Cardiac muscle cell (in vitro differentiated cells and primary cell): ENCODE data around the gene MT1B. TPM values are rescaled to one million over a fixed set of nuclear protein-coding genes. Genes with fewer than 3 reads are reported as not detected.

ENCODE experiments used
- DNase-seq, 2 donors: peaks; one replicate each; pipeline versions ENCODE4 v3.0.0 to v3.0.0-alpha.2; 2010 to 2017; ENCODE audit warnings: low read depth in 1 of 2, low spot score in 1 of 2
- H3K27ac ChIP-seq: fragments of 200-600 bp; sonication (generic); 2 replicates; pipeline ENCODE4 v1.5.1; 2016
- H3K27me3 ChIP-seq: fragments of 200-600 bp; sonication (generic); 2 replicates; pipeline ENCODE4 v1.6.0; 2016; ENCODE audit warnings: control low read depth
- H3K36me3 ChIP-seq: fragments of 200-600 bp; sonication (generic); 2 replicates; pipeline ENCODE4 v1.5.1; 2016; ENCODE audit warnings: control low read depth
- H3K4me1 ChIP-seq: fragments of 200-600 bp; sonication (generic); 2 replicates; pipeline ENCODE4 v1.8.1; 2017; ENCODE audit warnings: low read depth, mild to moderate bottlenecking, mixed run types
- H3K4me3 ChIP-seq: fragments of 200-600 bp; sonication (generic); 2 replicates; pipeline ENCODE4 v1.5.1; 2016; ENCODE audit warnings: mild to moderate bottlenecking
- H3K9me3 ChIP-seq: fragments of 200-600 bp; sonication (generic); 2 replicates; pipeline ENCODE4 v1.5.1; 2017; ENCODE audit warnings: low read depth, mild to moderate bottlenecking, control low read depth
- CTCF ChIP-seq: IDR thresholded peaks from 2 replicates; pipeline ENCODE4 v1.5.1; 2012; ENCODE audit warnings: low read depth, mild to moderate bottlenecking, low read length
- polyA plus RNA-seq: library from polyadenylated mRNA; unstranded; fragments of >200 nt; fragmentation: Nextera tagmentation; extraction: Ambion mirVana; gene quantifications from 2 replicates; pipeline ENCODE4 v1.2.1, GENCODE V29; 2016
- total RNA-seq: library from RNA; depleted of rRNA; stranded (reverse); fragments of >200 nt; gene quantifications from 2 replicates; pipeline ENCODE4 v1.2.3, GENCODE V29; 2016

Gene MT1B
- total and polyA plus RNA-seq, 2 experiments from 2014 or later, result not detected

GRCh38 chr16:56631832-56632155 lies 19.9 kb upstream of the MT1B start:
- no peak for TF ChIP-seq CTCF
- no peaks in the 10 kb centered on the region for H3K36me3 ChIP-seq
- peak overlapping the region; percentile 20 for H3K4me3 ChIP-seq
- peaks cover 100% of the 10 kb centered on the region for H3K27me3 ChIP-seq
- DNase-seq, result peak in 1 of 2 donors; percentile 31
- no peaks in the 10 kb centered on the region for H3K4me1 ChIP-seq
- no peak overlapping the region for H3K27ac ChIP-seq
- H3K9me3 ChIP-seq, result no peaks in the 10 kb centered on the region

- TF ChIP-seq CTCF, result no peak
- H3K9me3 ChIP-seq, result no peaks in the 10 kb centered on the region
- no peaks in the 10 kb centered on the region for H3K36me3 ChIP-seq
- peak within 1 kb of the TSS; percentile 20 for H3K4me3 ChIP-seq
- peaks cover 100% of the 10 kb centered on the region for H3K27me3 ChIP-seq
- H3K4me1 ChIP-seq, result no peaks in the 10 kb centered on the region
- peak; percentile 21 to 28 for DNase-seq
- no peak within 1 kb of the TSS for H3K27ac ChIP-seq
Measured at GRCh38 chr16:56632156-56632847, 19.4 kb upstream of the MT1B start, which contains the start of gene MT1M. TSS of gene MT1M (plus strand) at chr16:56632659. CDS start at chr16:56632732, 73 bp downstream.

- peak overlapping the region; percentile 20 for H3K4me3 ChIP-seq
- H3K27me3 ChIP-seq, result peaks cover 100% of the 10 kb centered on the region
- no peak overlapping the region for H3K27ac ChIP-seq
- no peak for TF ChIP-seq CTCF
- no peak for DNase-seq
- no peaks in the 10 kb centered on the region for H3K9me3 ChIP-seq
- H3K36me3 ChIP-seq, result no peaks in the 10 kb centered on the region
- H3K4me1 ChIP-seq, result no peaks in the 10 kb centered on the region
Measured at GRCh38 chr16:56632848-56633365, 18.8 kb upstream of the MT1B start.

- H3K9me3 ChIP-seq, result no peaks in the 10 kb centered on the region
- H3K4me3 ChIP-seq, result no peak overlapping the region
- H3K36me3 ChIP-seq, result no peaks in the 10 kb centered on the region
- H3K27me3 ChIP-seq, result peaks cover 100% of the 10 kb centered on the region
- H3K4me1 ChIP-seq, result no peaks in the 10 kb centered on the region
- no peak for TF ChIP-seq CTCF
- no peak for DNase-seq
- no peak overlapping the region for H3K27ac ChIP-seq
Measured at GRCh38 chr16:56633535-56633934, 18.2 kb upstream of the MT1B start.

- no peak overlapping the region for H3K27ac ChIP-seq
- H3K9me3 ChIP-seq, result no peaks in the 10 kb centered on the region
- no peak for TF ChIP-seq CTCF
- no peaks in the 10 kb centered on the region for H3K36me3 ChIP-seq
- no peak for DNase-seq
- no peaks in the 10 kb centered on the region for H3K4me1 ChIP-seq
- peaks cover 100% of the 10 kb centered on the region for H3K27me3 ChIP-seq
- H3K4me3 ChIP-seq, result no peak overlapping the region
Measured at GRCh38 chr16:56634715-56635440, 16.8 kb upstream of the MT1B start.
